Suppressor macrophage (primary cell): ENCODE results near the gene PHYH.
"Not testable (repeated sequence)": the region's sequence is repeated elsewhere in the genome, so short reads cannot be mapped to it uniquely, and the experiment has no call there.

Experiments used
- DNase-seq, 4 experiments: peaks; one replicate each; pipeline ENCODE4 v3.0.0-alpha.2; 2020 to 2022

The PHYH gene

GRCh38 chr10:13319166-13319565 lies 19.3 kb upstream of the PHYH start:
- DNase-seq = no peak

GRCh38 chr10:13317474-13317873 lies 17.6 kb upstream of the PHYH start:
- no peak for DNase-seq

GRCh38 chr10:13316635-13317311 lies 16.9 kb upstream of the PHYH start:
- DNase-seq = no peak

- no peak for DNase-seq
These were observed 15.5 kb upstream of the PHYH start for GRCh38 chr10:13315361-13315760.

GRCh38 chr10:13311177-13311575 lies 11.3 kb upstream of the PHYH start:
- no peak for DNase-seq

- DNase-seq = no peak
These were observed 10.8 kb upstream of the PHYH start for GRCh38 chr10:13310518-13311176.

- no peak for DNase-seq
These were observed 9.9 kb upstream of the PHYH start for GRCh38 chr10:13309792-13310191.

- peak in 1 of 4 experiments; percentile 5 for DNase-seq
These were observed 8.2 kb upstream of the PHYH start for GRCh38 chr10:13308096-13308495.

- DNase-seq = no peak
These were observed 6.2 kb upstream of the PHYH start for GRCh38 chr10:13306103-13306502.

GRCh38 chr10:13302821-13303555 lies 3.1 kb upstream of the PHYH start:
- no peak for DNase-seq

GRCh38 chr10:13298748-13299436 lies 972 bp downstream of the PHYH start:
- DNase-seq = no peak

GRCh38 chr10:13296476-13296875 lies 3.4 kb downstream of the PHYH start:
- no peak for DNase-seq

GRCh38 chr10:13294784-13295183 lies 5.1 kb downstream of the PHYH start:
- DNase-seq = no peak

- no peak for DNase-seq
These were observed 7.8 kb downstream of the PHYH start for GRCh38 chr10:13291821-13292773.

- DNase-seq = no peak
These were observed 8.8 kb downstream of the PHYH start for GRCh38 chr10:13291061-13291460.

- no peak for DNase-seq
These were observed 15.8 kb downstream of the PHYH start for GRCh38 chr10:13284050-13284449.

GRCh38 chr10:13282348-13282747 lies 17.5 kb downstream of the PHYH start:
- not testable (repeated sequence) for DNase-seq

- no peak for DNase-seq
These were observed 23.0 kb downstream of the PHYH start for GRCh38 chr10:13276749-13277365.

- DNase-seq = not testable (repeated sequence)
These were observed 23.7 kb downstream of the PHYH start for GRCh38 chr10:13276146-13276545.

- no peak for DNase-seq
These were observed 27.7 kb downstream of the PHYH start for GRCh38 chr10:13272164-13272571.

- DNase-seq = peak in 3 of 4 experiments; percentile 17 to 26 (median 22)
These were observed 28.2 kb downstream of the PHYH start for GRCh38 chr10:13271552-13272163.
